Activated CD8-positive, alpha-beta memory T cell treated with anti-CD3 and anti-CD28 coated beads, Interleukin-2, amount 50 U/mL, for 1 hour (primary cell): Measurements from ENCODE around the gene HECTD1.
"Not testable (repeated sequence)": the region's sequence is repeated elsewhere in the genome, so short reads cannot be mapped to it uniquely, and the experiment has no call there.

Source experiments
- DNase-seq: peaks from one replicate; pipeline ENCODE4 v3.0.0-alpha.2; 2020; ENCODE audit errors: extremely low read depth

The HECTD1 gene

GRCh38 chr14:31052905-31053586, 154.5 kb downstream of the HECTD1 start:
- DNase-seq = not testable (repeated sequence)

- no peak for DNase-seq
Measured at GRCh38 chr14:31051511-31051910, 156.1 kb downstream of the HECTD1 start.

GRCh38 chr14:31051023-31051422, 156.6 kb downstream of the HECTD1 start:
- DNase-seq = no peak
